Fibroblast of lung (primary cell): ENCODE measurements around the gene CEP164.

ENCODE experiments used
- CTCF ChIP-seq, 2 donors: IDR thresholded peaks in 1 of 2; conservative IDR thresholded peaks in 1 of 2; 1 replicate in 1 of 2; 2 replicates in 1 of 2; pipeline ENCODE4 v1.5.1; 2011 to 2012; ENCODE audit warnings: low read length in 2 of 2, control low read depth in 1 of 2, inconsistent platforms in 1 of 2, low read depth in 1 of 2, mild to moderate bottlenecking in 1 of 2
- EZH2 ChIP-seq: IDR thresholded peaks from 2 replicates; pipeline ENCODE4 v1.5.1; 2012; ENCODE audit warnings: low read length, control low read depth, mild to moderate bottlenecking; ENCODE audit errors: missing control alignments

DNA sequence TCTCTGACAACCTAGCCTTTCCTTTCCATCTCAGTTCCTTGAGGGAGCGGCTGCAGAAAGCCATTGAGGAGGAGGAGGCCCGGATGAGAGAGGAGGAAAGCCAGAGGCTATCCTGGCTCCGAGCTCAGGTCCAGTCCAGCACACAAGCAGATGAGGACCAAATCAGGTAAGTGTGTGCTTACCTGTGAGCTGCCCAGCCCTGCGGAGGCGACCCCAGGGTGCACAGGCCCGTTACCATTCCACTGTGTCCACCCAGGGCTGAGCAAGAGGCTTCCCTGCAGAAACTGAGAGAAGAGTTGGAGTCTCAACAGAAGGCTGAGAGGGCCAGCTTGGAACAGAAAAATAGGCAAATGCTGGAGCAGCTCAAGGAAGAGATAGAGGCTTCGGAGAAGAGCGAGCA lies 63.1 kb downstream of the CEP164 start:
- TF ChIP-seq CTCF (conservative IDR thresholded peaks at IDR 0.05 in 1 of 2, IDR thresholded peaks at IDR 0.05 in 1 of 2; ENCODE audit: low read depth in 1 of 2, low read length in 2 of 2) = no peak
- TF ChIP-seq EZH2 = no peak
